ENCODE data around the gene TMEM126A.

DNA sequence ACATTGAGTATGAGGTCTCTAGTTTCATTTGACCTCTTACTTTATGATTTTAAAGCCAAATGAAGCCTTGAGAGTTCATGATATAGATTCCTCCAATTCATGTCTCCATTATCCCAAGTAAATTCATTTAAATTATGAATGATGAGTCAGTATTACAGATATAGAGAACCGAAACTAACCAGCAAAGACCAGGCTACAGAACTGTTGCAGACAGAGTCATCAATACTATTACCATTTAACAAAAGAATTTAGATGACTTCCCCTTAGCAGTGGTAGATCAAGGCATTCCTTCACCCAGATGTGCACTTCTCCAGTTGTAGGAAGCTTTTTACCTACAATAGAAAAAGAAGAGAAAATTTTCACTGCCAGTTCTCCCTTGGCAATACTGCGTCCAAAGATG is 50.0 kb downstream of the TMEM126A start:
- TF ChIP-seq POLR2A (IDR thresholded peaks at IDR 0.05; ENCODE audit: low read depth, low read length): no peak
- TF ChIP-seq POLR2AphosphoS5 (IDR thresholded peaks at IDR 0.05; ENCODE audit: low read depth, low read length): no peak
- TF ChIP-seq POU2F2 (IDR thresholded peaks at IDR 0.05; ENCODE audit: low read depth, low read length): no peak
